Measurements from ENCODE around the gene CDC20.
"Not testable (repeated sequence)": the region's sequence is repeated elsewhere in the genome, so short reads cannot be mapped to it uniquely, and the experiment has no call there.

- TF ChIP-seq CTCF, POLR2A, POLR2AphosphoS5 (IDR thresholded peaks at IDR 0.05): not testable (repeated sequence)
Measured at GRCh38 chr1:43369779-43370178, 11.0 kb downstream of the CDC20 start.

Measured in stomach (tissue), 4 donors.